K562 (cell line): ENCODE data around the gene ZSWIM1. TPM values are rescaled to one million over a fixed set of nuclear protein-coding genes. Genes with fewer than 3 reads are reported as not detected.

Experiments
- ADNP ChIP-seq: fragments of 200-800 bp; sonication (Bioruptor generic); IDR thresholded peaks from 2 replicates; pipeline ENCODE4 v1.6.1; 2016; ENCODE audit warnings: missing genetic modification characterization, missing compliant biosample characterization
- FOXM1 ChIP-seq, 2 experiments: fragments of 450-650 bp in 1 of 2; sonication (generic) in 1 of 2; formaldehyde crosslinking in 1 of 2; IDR thresholded peaks; 2 replicates each; pipeline versions ENCODE4 v1.6.1 to v1.9.0; 2017 to 2022; ENCODE audit warnings: low read depth in 2 of 2, mild to moderate bottlenecking in 2 of 2, missing genetic modification reagents in 1 of 2, moderate library complexity in 1 of 2
- HNRNPH1 ChIP-seq: fragments of 200-400 bp; formaldehyde crosslinking; optimal IDR thresholded peaks from 2 replicates; pipeline ENCODE3; 2017; ENCODE audit warnings: low read depth, mild to moderate bottlenecking, low read length, moderate library complexity
- KLF16 ChIP-seq: IDR thresholded peaks from 2 replicates; pipeline ENCODE4 v1.6.1; 2016; ENCODE audit warnings: antibody characterized with exemption
- NFRKB ChIP-seq: fragments of 450-650 bp; IDR thresholded peaks from 2 replicates; pipeline ENCODE4 v1.6.1; 2016; ENCODE audit warnings: low read depth
- PTRF ChIP-seq: fragments of 450-650 bp; IDR thresholded peaks from 2 replicates; pipeline ENCODE4 v1.6.1; 2016; ENCODE audit warnings: mild to moderate bottlenecking, missing genetic modification characterization, missing compliant biosample characterization
- SMARCA4 ChIP-seq: fragments of 450-650 bp; IDR thresholded peaks from 2 replicates; pipeline ENCODE4 v1.6.1; 2016
- SMARCA5 ChIP-seq: fragments of 450-650 bp; IDR thresholded peaks from 2 replicates; pipeline ENCODE4 v1.6.1; 2016
- TSC22D4 ChIP-seq: fragments of 450-650 bp; IDR thresholded peaks from 2 replicates; pipeline ENCODE4 v1.6.1; 2016; ENCODE audit warnings: missing genetic modification characterization, missing biosample characterization, control low read depth
- ZNF766 ChIP-seq: fragments of 200-800 bp; sonication (Bioruptor generic); conservative IDR thresholded peaks from 2 replicates; pipeline ENCODE4 v1.6.1; 2016; ENCODE audit warnings: missing genetic modification characterization, missing compliant biosample characterization
- ZNF79 ChIP-seq: fragments of 250-450 bp; sonication (Bioruptor Pico); IDR thresholded peaks from 2 replicates; pipeline ENCODE4 v1.4.0; 2020; ENCODE audit warnings: low read depth, mild to moderate bottlenecking, moderate library complexity
- polyA plus RNA-seq, 8 experiments: library from polyadenylated mRNA; depleted of rRNA in 4 of 8; stranded (reverse) in 5 of 8; unstranded in 3 of 8; fragments of >200 nt; fragmentation: Nextera tagmentation in 2 of 8; fragmentation: Illumina TruSeq in 1 of 8; extraction: Ambion mirVana in 2 of 8; extraction: Trizol in 1 of 8; gene quantifications; 2 replicates each; pipeline versions ENCODE4 v1.2.1 to v1.2.3, GENCODE V29; 2011 to 2014; ENCODE audit warnings: inconsistent platforms in 1 of 8, missing spikeins in 1 of 8
- total RNA-seq, 7 experiments: library from RNA; depleted of rRNA in 6 of 7; stranded (reverse); fragments of >200 nt in 6 of 7; fragmentation: Illumina TruSeq in 2 of 7; extraction: Trizol in 2 of 7; gene quantifications; 2 replicates each; pipeline versions ENCODE4 v1.2.1 to v1.2.3, GENCODE V29; 2011 to 2021; ENCODE audit warnings: low replicate concordance in 1 of 7
- TF ChIP-seq, protein P1 (sequence below), 2 experiments: fragments of 450-650 bp; IDR thresholded peaks; 2 replicates each; pipeline ENCODE4 v1.6.1; 2018; ENCODE audit warnings: mild to moderate bottlenecking in 2 of 2, low read depth in 1 of 2; ENCODE audit not compliant: partially characterized antibody in 2 of 2
- TF ChIP-seq, protein P2 (sequence below): fragments of 250-450 bp; sonication (Bioruptor Pico); IDR thresholded peaks from 2 replicates; pipeline ENCODE4 v1.8.0; 2021; ENCODE audit warnings: borderline replicate concordance, mild to moderate bottlenecking, moderate library complexity; ENCODE audit not compliant: poor library complexity, severe bottlenecking
- TF ChIP-seq, protein P3 (sequence below): sonication (generic); formaldehyde crosslinking; IDR thresholded peaks from 2 replicates; pipeline ENCODE4 v1.8.1; 2023; ENCODE audit warnings: missing genetic modification reagents, mild to moderate bottlenecking, borderline replicate concordance
- TF ChIP-seq, protein P4 (sequence below): fragments of 450-650 bp; IDR thresholded peaks from 2 replicates; pipeline ENCODE4 v1.7.0; 2016; ENCODE audit warnings: borderline replicate concordance

The ZSWIM1 gene
- total and polyA plus RNA-seq, 9 of the 15 experiments (the other 6 are each of a cell fraction or from before 2014, with no cell fraction given), result 2.5 to 15.6 (median 9.5) TPM

DNA sequence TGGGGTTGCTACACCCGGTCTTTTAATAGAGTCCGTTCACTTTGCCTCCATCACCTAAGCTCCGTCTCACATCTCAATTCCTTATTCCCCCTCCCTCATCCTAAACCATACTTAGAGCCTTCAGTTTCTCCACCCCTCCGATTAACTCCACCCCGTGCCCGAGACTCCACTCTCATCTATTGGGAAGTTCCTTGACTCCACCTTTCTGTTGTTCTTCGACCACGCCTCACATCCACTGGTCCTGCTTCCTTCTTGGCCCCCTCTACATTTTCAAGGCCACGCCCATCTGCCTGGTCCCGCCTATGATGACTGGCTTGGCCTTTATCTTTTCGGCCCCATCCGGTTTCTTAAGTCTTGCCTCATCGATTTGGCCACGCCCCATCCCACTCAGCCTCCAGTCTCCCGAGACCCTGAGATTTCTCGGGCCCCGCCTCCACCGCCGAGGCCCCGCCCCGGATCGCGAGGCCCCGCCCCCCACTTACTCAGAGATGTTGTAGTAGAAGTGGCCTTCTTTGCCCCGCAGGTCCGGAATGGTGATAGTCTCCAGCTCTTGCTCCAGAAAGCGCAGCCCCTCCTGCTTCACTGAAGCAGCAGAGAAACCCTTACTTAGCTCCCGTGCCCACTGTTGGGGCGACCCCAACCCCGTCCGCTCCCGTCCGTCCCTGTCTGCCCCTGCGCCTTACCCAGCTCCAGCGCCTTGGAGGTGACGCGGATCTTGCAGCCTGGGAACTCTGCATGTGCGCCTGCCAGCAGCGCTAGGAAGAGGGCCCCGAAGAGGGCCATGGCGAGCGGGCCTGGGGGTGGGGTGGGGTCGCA, 29.9 kb downstream of the ZSWIM1 start (continued):
- TF ChIP-seq HNRNPH1, result no peak
- TF ChIP-seq SMARCA5, result no peak
- no peak for TF ChIP-seq ZNF79 (CRISPR knock-in tag)
- no peak for TF ChIP-seq KLF16
- no peak for TF ChIP-seq TSC22D4
- TF ChIP-seq FOXM1 (IDR thresholded peaks at IDR 0.05; ENCODE audit: low read depth), result no peak
- no peak for TF ChIP-seq FOXM1 (CRISPR knock-in tag; IDR thresholded peaks at IDR 0.05; ENCODE audit: low read depth)
- TF ChIP-seq, protein P1, sequence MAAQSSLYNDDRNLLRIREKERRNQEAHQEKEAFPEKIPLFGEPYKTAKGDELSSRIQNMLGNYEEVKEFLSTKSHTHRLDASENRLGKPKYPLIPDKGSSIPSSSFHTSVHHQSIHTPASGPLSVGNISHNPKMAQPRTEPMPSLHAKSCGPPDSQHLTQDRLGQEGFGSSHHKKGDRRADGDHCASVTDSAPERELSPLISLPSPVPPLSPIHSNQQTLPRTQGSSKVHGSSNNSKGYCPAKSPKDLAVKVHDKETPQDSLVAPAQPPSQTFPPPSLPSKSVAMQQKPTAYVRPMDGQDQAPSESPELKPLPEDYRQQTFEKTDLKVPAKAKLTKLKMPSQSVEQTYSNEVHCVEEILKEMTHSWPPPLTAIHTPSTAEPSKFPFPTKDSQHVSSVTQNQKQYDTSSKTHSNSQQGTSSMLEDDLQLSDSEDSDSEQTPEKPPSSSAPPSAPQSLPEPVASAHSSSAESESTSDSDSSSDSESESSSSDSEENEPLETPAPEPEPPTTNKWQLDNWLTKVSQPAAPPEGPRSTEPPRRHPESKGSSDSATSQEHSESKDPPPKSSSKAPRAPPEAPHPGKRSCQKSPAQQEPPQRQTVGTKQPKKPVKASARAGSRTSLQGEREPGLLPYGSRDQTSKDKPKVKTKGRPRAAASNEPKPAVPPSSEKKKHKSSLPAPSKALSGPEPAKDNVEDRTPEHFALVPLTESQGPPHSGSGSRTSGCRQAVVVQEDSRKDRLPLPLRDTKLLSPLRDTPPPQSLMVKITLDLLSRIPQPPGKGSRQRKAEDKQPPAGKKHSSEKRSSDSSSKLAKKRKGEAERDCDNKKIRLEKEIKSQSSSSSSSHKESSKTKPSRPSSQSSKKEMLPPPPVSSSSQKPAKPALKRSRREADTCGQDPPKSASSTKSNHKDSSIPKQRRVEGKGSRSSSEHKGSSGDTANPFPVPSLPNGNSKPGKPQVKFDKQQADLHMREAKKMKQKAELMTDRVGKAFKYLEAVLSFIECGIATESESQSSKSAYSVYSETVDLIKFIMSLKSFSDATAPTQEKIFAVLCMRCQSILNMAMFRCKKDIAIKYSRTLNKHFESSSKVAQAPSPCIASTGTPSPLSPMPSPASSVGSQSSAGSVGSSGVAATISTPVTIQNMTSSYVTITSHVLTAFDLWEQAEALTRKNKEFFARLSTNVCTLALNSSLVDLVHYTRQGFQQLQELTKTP (IDR thresholded peaks at IDR 0.05; ENCODE audit: low read depth in 1 of 2, partially characterized antibody in 2 of 2), result no peak
- TF ChIP-seq ADNP, result no peak
- TF ChIP-seq, protein P2, sequence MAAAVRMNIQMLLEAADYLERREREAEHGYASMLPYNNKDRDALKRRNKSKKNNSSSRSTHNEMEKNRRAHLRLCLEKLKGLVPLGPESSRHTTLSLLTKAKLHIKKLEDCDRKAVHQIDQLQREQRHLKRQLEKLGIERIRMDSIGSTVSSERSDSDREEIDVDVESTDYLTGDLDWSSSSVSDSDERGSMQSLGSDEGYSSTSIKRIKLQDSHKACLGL (CRISPR knock-in tag), result no peak
- no peak for TF ChIP-seq SMARCA4
- peak; percentile 89; the same call in 1 of the 2 replicates for TF ChIP-seq ZNF766 (CRISPR knock-in tag)
- peak; percentile 69 for TF ChIP-seq NFRKB
- TF ChIP-seq, protein P3, sequence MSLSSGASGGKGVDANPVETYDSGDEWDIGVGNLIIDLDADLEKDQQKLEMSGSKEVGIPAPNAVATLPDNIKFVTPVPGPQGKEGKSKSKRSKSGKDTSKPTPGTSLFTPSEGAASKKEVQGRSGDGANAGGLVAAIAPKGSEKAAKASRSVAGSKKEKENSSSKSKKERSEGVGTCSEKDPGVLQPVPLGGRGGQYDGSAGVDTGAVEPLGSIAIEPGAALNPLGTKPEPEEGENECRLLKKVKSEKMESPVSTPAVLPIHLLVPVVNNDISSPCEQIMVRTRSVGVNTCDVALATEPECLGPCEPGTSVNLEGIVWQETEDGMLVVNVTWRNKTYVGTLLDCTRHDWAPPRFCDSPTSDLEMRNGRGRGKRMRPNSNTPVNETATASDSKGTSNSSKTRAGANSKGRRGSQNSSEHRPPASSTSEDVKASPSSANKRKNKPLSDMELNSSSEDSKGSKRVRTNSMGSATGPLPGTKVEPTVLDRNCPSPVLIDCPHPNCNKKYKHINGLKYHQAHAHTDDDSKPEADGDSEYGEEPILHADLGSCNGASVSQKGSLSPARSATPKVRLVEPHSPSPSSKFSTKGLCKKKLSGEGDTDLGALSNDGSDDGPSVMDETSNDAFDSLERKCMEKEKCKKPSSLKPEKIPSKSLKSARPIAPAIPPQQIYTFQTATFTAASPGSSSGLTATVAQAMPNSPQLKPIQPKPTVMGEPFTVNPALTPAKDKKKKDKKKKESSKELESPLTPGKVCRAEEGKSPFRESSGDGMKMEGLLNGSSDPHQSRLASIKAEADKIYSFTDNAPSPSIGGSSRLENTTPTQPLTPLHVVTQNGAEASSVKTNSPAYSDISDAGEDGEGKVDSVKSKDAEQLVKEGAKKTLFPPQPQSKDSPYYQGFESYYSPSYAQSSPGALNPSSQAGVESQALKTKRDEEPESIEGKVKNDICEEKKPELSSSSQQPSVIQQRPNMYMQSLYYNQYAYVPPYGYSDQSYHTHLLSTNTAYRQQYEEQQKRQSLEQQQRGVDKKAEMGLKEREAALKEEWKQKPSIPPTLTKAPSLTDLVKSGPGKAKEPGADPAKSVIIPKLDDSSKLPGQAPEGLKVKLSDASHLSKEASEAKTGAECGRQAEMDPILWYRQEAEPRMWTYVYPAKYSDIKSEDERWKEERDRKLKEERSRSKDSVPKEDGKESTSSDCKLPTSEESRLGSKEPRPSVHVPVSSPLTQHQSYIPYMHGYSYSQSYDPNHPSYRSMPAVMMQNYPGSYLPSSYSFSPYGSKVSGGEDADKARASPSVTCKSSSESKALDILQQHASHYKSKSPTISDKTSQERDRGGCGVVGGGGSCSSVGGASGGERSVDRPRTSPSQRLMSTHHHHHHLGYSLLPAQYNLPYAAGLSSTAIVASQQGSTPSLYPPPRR, result no peak
- no peak for TF ChIP-seq PTRF
- TF ChIP-seq, protein P4, sequence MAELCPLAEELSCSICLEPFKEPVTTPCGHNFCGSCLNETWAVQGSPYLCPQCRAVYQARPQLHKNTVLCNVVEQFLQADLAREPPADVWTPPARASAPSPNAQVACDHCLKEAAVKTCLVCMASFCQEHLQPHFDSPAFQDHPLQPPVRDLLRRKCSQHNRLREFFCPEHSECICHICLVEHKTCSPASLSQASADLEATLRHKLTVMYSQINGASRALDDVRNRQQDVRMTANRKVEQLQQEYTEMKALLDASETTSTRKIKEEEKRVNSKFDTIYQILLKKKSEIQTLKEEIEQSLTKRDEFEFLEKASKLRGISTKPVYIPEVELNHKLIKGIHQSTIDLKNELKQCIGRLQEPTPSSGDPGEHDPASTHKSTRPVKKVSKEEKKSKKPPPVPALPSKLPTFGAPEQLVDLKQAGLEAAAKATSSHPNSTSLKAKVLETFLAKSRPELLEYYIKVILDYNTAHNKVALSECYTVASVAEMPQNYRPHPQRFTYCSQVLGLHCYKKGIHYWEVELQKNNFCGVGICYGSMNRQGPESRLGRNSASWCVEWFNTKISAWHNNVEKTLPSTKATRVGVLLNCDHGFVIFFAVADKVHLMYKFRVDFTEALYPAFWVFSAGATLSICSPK, result 0 out of 2 replicates have a peak, but pooled peaks have one; percentile 2
